GM20000 (cell line): ENCODE data around the gene DPH6.

Experiments
- DNase-seq: peaks from one replicate; pipeline ENCODE4 v3.0.0; 2012; ENCODE audit warnings: low spot score
- TF ChIP-seq, protein P1 (sequence below): IDR thresholded peaks from 2 replicates; pipeline ENCODE4 v1.5.1; 2012; ENCODE audit warnings: mild to moderate bottlenecking, control low read depth; ENCODE audit errors: extremely low read depth, missing control alignments

DPH6 gene

DNA sequence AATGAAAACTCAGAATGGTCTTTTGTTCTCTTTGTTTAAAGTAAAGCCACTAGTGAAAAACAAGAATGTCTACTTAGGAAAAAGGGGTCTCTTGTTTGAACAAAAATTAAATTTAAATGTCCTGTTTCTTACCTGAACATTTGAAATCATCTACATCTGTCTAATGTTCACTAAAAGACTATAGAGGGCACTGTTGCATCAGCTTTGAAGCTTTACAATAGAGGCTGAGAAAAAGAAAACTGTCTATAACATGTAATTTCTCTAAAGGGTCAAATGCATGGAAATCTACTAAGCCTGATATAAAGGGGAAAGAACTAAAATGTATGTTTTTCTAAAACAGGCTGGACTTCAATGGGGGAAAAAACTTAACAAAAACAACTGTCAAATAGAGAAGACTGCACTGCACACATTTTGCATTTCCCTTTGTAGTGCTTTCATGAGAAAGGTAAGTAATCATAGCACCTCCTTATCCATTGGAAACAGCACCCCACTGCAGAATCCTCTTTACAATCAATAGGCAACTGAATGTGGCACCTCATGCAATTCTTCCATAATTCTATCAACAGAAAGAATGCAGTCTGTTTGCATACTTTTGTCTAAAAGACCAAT lies 26.3 kb downstream of the DPH6 start:
- peak; percentile 8 for DNase-seq
- TF ChIP-seq, protein P1, sequence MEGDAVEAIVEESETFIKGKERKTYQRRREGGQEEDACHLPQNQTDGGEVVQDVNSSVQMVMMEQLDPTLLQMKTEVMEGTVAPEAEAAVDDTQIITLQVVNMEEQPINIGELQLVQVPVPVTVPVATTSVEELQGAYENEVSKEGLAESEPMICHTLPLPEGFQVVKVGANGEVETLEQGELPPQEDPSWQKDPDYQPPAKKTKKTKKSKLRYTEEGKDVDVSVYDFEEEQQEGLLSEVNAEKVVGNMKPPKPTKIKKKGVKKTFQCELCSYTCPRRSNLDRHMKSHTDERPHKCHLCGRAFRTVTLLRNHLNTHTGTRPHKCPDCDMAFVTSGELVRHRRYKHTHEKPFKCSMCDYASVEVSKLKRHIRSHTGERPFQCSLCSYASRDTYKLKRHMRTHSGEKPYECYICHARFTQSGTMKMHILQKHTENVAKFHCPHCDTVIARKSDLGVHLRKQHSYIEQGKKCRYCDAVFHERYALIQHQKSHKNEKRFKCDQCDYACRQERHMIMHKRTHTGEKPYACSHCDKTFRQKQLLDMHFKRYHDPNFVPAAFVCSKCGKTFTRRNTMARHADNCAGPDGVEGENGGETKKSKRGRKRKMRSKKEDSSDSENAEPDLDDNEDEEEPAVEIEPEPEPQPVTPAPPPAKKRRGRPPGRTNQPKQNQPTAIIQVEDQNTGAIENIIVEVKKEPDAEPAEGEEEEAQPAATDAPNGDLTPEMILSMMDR: no peak

DNA sequence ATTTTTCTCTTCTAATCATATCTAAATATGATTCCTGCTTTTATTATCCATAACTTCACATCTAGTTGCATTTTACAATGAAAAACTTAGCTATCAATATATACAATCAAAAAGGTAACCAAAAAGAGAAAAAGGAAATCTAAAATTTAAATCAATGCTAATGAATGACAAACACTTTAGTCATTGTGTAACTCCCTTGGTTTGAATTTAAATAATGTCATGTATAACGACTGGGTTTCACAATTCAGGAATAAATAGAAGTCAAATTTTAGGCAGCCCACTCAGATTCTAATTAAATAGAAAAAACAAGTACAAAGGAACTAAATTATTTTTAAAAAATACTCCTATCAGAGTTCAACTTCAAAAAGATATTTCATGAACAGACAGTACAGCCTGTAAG lies 26.9 kb downstream of the DPH6 start:
- TF ChIP-seq, protein P1: no peak
- no peak for DNase-seq

DNA sequence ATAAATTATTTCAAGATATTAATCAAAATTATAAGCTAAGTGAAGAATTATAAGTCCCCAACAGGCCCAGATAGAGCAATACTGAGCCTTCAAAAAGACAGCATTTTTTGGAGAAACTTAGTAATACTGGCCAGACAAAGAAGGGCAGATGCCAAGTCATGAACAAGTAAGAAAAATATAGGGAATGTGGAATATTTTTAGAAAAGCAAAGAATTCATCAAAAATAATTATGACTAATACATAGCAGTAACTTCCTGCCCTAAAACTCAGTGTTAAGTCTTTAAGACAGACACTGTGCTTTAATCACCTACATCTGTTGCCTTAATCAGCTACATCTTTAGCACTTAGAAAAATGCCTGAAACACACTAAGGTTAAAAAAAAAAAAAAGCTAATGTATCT lies 31.2 kb downstream of the DPH6 start:
- DNase-seq: no peak
- TF ChIP-seq, protein P1: no peak

DNA sequence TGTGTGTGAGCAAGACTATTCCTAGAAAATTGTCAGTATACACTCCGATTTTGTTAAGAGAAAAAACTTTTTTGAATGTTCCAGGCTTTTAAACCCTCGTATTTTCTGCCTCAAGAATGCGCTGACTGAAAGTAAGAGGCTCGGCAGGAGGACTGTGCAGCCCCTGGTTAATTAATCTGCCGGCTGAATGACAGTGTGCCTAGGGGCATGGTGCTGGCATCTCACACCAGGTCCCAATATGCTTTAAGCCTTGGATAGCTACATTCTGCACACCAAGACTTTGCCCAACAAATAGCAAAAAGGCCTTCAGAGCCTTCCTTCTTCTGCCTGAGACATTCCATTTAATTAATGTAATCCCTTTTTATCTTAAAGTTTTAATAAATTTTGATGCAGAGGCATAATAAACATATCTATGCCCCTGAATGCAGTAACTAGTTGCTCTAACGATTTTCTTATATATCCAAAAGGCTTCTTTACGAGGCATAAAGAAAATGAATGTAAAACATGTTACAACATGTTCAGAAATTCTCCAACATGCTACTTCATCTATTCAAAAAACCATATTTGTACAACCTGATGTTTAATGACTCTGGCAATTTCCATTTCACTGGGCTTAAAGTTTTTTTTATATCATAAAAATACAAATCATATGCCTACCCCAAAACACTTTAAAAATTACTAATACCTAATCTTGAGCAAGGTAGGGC lies 37.9 kb downstream of the DPH6 start:
- no peak for DNase-seq
- TF ChIP-seq, protein P1: no peak

DNA sequence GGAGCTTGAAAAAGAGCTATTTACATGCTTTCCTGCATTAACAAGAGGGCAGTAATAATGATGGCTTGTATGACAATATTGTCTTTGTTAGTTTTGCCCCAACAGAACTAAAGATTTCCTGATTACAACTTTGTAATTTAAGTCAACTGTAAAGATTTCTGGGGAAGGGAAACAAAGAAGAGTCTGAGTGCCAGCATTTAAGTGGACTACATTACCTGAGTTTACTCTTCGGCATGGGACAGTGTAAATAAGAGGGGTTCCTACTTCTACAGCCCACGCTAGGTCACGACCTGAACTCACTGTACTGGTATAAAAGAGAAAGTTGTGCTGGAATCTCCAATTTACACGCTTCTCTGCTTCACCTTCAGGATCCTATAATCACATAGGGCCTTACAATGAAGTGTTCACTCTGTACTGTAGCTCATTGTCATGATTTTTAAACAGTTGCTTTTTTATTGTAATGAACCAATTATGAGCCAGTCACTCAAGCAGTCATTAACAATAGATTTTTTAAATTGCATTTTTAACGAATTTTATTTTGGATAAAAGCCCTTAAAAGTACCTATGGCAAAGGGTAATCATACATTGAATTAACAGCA lies 39.6 kb downstream of the DPH6 start:
- DNase-seq: no peak
- TF ChIP-seq, protein P1: no peak

DNA sequence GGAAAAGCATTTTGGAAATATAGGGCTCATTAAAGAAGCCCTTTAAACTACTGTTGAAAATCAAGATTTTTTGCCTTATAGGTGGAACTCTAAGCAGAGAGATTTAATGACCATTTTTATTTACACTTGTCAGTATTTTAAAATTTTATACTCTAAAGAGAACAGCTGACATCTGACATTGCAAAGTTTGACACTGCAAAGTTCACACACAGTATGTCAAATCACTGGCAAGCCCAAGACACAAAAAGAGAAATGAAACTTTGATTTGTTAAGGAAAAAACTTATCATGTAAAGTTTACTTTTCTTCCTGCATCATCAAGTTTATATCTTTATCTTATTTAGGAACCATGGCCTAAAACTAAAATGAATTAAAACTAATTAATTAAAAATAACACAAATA lies 40.2 kb downstream of the DPH6 start:
- DNase-seq: no peak

DNA sequence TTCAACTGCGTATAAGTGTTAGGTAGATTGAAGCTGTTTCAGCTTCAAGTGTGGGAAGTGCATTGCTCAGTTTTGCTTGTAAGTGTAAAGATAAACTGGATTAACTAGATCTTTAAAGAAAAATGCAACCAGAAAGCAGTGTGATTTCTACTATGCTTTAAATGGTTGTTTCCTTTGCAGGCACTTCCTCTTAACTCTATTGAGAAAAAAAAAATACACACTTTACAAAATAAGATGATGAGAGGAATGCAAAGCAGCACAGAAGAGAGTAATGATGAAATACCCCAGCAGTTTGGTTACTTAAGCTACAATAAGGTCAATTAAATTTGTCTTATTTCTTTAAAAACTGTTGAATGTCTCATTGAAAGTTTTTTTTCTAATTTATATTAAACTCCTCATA lies 40.8 kb downstream of the DPH6 start:
- TF ChIP-seq, protein P1: no peak

More for the DNA sequence above, 40.2 kb downstream of the DPH6 start:
- TF ChIP-seq, protein P1: no peak

More for the DNA sequence above, 40.8 kb downstream of the DPH6 start:
- no peak for DNase-seq
